ENCODE data around the gene ATP8A1. TPM values are rescaled to one million over a fixed set of nuclear protein-coding genes. Genes with fewer than 3 reads are reported as not detected.
A peak's percentile ranks its signal among the peaks of the same experiment; 100 is the strongest.

ATP8A1 gene
- total RNA-seq, 3 donors from 2014 or later: 8.1 to 14.8 (median 11.4) TPM

- Mint-ChIP-seq H3K4me1 (ENCODE audit: low read depth) (peaks cover 42% of the 10 kb centered on the region), H3K27me3 (ENCODE audit: low read depth) (no peaks in the 10 kb centered on the region), H3K9me3 (no peaks in the 10 kb centered on the region), H3K4me3 (no peak overlapping the region), H3K36me3 (ENCODE audit: insufficient read depth) (peaks cover 18% of the 10 kb centered on the region)
- ATAC-seq (no peak), DNase-seq (no peak)
Measured at GRCh38 chr4:42625329-42625728, 31.6 kb downstream of the ATP8A1 start.

GRCh38 chr4:42624551-42624950 lies 32.4 kb downstream of the ATP8A1 start:
- DNase-seq (no peak), ATAC-seq (no peak)
- Mint-ChIP-seq H3K27me3 (ENCODE audit: low read depth) (no peaks in the 10 kb centered on the region), H3K36me3 (ENCODE audit: insufficient read depth) (peaks cover 26% of the 10 kb centered on the region), H3K4me1 (ENCODE audit: low read depth) (peaks cover 36% of the 10 kb centered on the region), H3K4me3 (no peak overlapping the region), H3K9me3 (no peaks in the 10 kb centered on the region)

GRCh38 chr4:42618023-42618422 lies 38.9 kb downstream of the ATP8A1 start:
- H3K4me3 Mint-ChIP-seq: no peak overlapping the region
- no peaks in the 10 kb centered on the region for H3K4me1 Mint-ChIP-seq (ENCODE audit: low read depth)
- H3K36me3 Mint-ChIP-seq (ENCODE audit: insufficient read depth): peaks cover 50% of the 10 kb centered on the region
- no peaks in the 10 kb centered on the region for H3K27me3 Mint-ChIP-seq (ENCODE audit: low read depth)
- H3K9me3 Mint-ChIP-seq: no peaks in the 10 kb centered on the region
- DNase-seq (no peak), ATAC-seq (no peak)

- Mint-ChIP-seq H3K4me3 (no peak overlapping the region), H3K9me3 (no peaks in the 10 kb centered on the region), H3K27me3 (ENCODE audit: low read depth) (no peaks in the 10 kb centered on the region), H3K4me1 (ENCODE audit: low read depth) (peaks cover 1% of the 10 kb centered on the region), H3K36me3 (ENCODE audit: insufficient read depth) (peaks cover 54% of the 10 kb centered on the region)
- no peak for ATAC-seq
- no peak for DNase-seq
Measured at GRCh38 chr4:42617030-42617429, 39.9 kb downstream of the ATP8A1 start.

- H3K36me3 Mint-ChIP-seq (ENCODE audit: insufficient read depth): peaks cover 53% of the 10 kb centered on the region
- no peak overlapping the region for H3K4me3 Mint-ChIP-seq
- peaks cover 1% of the 10 kb centered on the region for H3K4me1 Mint-ChIP-seq (ENCODE audit: low read depth)
- DNase-seq: no peak
- H3K9me3 Mint-ChIP-seq: no peaks in the 10 kb centered on the region
- H3K27me3 Mint-ChIP-seq (ENCODE audit: low read depth): no peaks in the 10 kb centered on the region
- no peak for ATAC-seq
Measured at GRCh38 chr4:42616572-42616971, 40.3 kb downstream of the ATP8A1 start.

GRCh38 chr4:42615131-42615763 lies 41.7 kb downstream of the ATP8A1 start:
- H3K4me1 Mint-ChIP-seq (ENCODE audit: low read depth): peaks cover 1% of the 10 kb centered on the region
- ATAC-seq (no peak), DNase-seq (no peak)
- peaks cover 54% of the 10 kb centered on the region for H3K36me3 Mint-ChIP-seq (ENCODE audit: insufficient read depth)
- no peaks in the 10 kb centered on the region for H3K27me3 Mint-ChIP-seq (ENCODE audit: low read depth)
- no peaks in the 10 kb centered on the region for H3K9me3 Mint-ChIP-seq
- H3K4me3 Mint-ChIP-seq: no peak overlapping the region

- H3K4me1 Mint-ChIP-seq (ENCODE audit: low read depth): peaks cover 1% of the 10 kb centered on the region
Measured at GRCh38 chr4:42612898-42613297, 44.0 kb downstream of the ATP8A1 start.

GRCh38 chr4:42610941-42611340 lies 46.0 kb downstream of the ATP8A1 start:
- H3K36me3 Mint-ChIP-seq (ENCODE audit: insufficient read depth): peaks cover 40% of the 10 kb centered on the region
- DNase-seq: no peak
- H3K4me1 Mint-ChIP-seq (ENCODE audit: low read depth): peaks cover 1% of the 10 kb centered on the region
- ATAC-seq: no peak
- no peaks in the 10 kb centered on the region for H3K27me3 Mint-ChIP-seq (ENCODE audit: low read depth)
- no peak overlapping the region for H3K4me3 Mint-ChIP-seq
- H3K9me3 Mint-ChIP-seq: no peaks in the 10 kb centered on the region

More at GRCh38 chr4:42612898-42613297, 44.0 kb downstream of the ATP8A1 start:
- DNase-seq (no peak), ATAC-seq (no peak)
- H3K4me3 Mint-ChIP-seq: no peak overlapping the region
- no peaks in the 10 kb centered on the region for H3K27me3 Mint-ChIP-seq (ENCODE audit: low read depth)
- H3K36me3 Mint-ChIP-seq (ENCODE audit: insufficient read depth): peaks cover 48% of the 10 kb centered on the region
- no peaks in the 10 kb centered on the region for H3K9me3 Mint-ChIP-seq

GRCh38 chr4:42609051-42609450 lies 47.9 kb downstream of the ATP8A1 start:
- ATAC-seq: peak in 1 of 2 donors; percentile 54
- Mint-ChIP-seq H3K9me3 (no peaks in the 10 kb centered on the region), H3K36me3 (ENCODE audit: insufficient read depth) (peaks cover 37% of the 10 kb centered on the region), H3K27me3 (ENCODE audit: low read depth) (no peaks in the 10 kb centered on the region), H3K4me3 (no peak overlapping the region), H3K4me1 (ENCODE audit: low read depth) (peaks cover 1% of the 10 kb centered on the region)
- no peak for DNase-seq

- no peaks in the 10 kb centered on the region for H3K27me3 Mint-ChIP-seq (ENCODE audit: low read depth)
- peaks cover 1% of the 10 kb centered on the region for H3K4me1 Mint-ChIP-seq (ENCODE audit: low read depth)
- ATAC-seq: peak in 1 of 2 donors; percentile 32
- peaks cover 40% of the 10 kb centered on the region for H3K36me3 Mint-ChIP-seq (ENCODE audit: insufficient read depth)
- H3K4me3 Mint-ChIP-seq: no peak overlapping the region
- no peaks in the 10 kb centered on the region for H3K9me3 Mint-ChIP-seq
- DNase-seq: no peak
Measured at GRCh38 chr4:42608551-42608950, 48.4 kb downstream of the ATP8A1 start.

- peaks cover 37% of the 10 kb centered on the region for H3K36me3 Mint-ChIP-seq (ENCODE audit: insufficient read depth)
- no peaks in the 10 kb centered on the region for H3K4me1 Mint-ChIP-seq (ENCODE audit: low read depth)
- no peak for DNase-seq
- no peak overlapping the region for H3K4me3 Mint-ChIP-seq
- no peaks in the 10 kb centered on the region for H3K27me3 Mint-ChIP-seq (ENCODE audit: low read depth)
- ATAC-seq: no peak
- H3K9me3 Mint-ChIP-seq: no peaks in the 10 kb centered on the region
Measured at GRCh38 chr4:42607011-42607726, 49.7 kb downstream of the ATP8A1 start.

- DNase-seq: no peak
- no peak overlapping the region for H3K4me3 Mint-ChIP-seq
- H3K9me3 Mint-ChIP-seq: no peaks in the 10 kb centered on the region
- no peaks in the 10 kb centered on the region for H3K27me3 Mint-ChIP-seq (ENCODE audit: low read depth)
- no peaks in the 10 kb centered on the region for H3K4me1 Mint-ChIP-seq (ENCODE audit: low read depth)
- peaks cover 25% of the 10 kb centered on the region for H3K36me3 Mint-ChIP-seq (ENCODE audit: insufficient read depth)
- no peak for ATAC-seq
Measured at GRCh38 chr4:42605264-42605663, 51.6 kb downstream of the ATP8A1 start.

- Mint-ChIP-seq H3K4me3 (no peak overlapping the region), H3K36me3 (ENCODE audit: insufficient read depth) (peaks cover 14% of the 10 kb centered on the region), H3K4me1 (ENCODE audit: low read depth) (no peaks in the 10 kb centered on the region), H3K9me3 (no peaks in the 10 kb centered on the region), H3K27me3 (ENCODE audit: low read depth) (no peaks in the 10 kb centered on the region)
- ATAC-seq (no peak), DNase-seq (no peak)
Measured at GRCh38 chr4:42603862-42604261, 53.0 kb downstream of the ATP8A1 start.

GRCh38 chr4:42600578-42600977 lies 56.3 kb downstream of the ATP8A1 start:
- Mint-ChIP-seq H3K36me3 (ENCODE audit: insufficient read depth) (peaks cover 13% of the 10 kb centered on the region), H3K27me3 (ENCODE audit: low read depth) (no peaks in the 10 kb centered on the region), H3K9me3 (no peaks in the 10 kb centered on the region), H3K4me3 (no peak overlapping the region), H3K4me1 (ENCODE audit: low read depth) (no peaks in the 10 kb centered on the region)
- DNase-seq: no peak
- no peak for ATAC-seq

- peaks cover 4% of the 10 kb centered on the region for H3K36me3 Mint-ChIP-seq (ENCODE audit: insufficient read depth)
- DNase-seq: no peak
- no peak overlapping the region for H3K4me3 Mint-ChIP-seq
- H3K27me3 Mint-ChIP-seq (ENCODE audit: low read depth): no peaks in the 10 kb centered on the region
- no peaks in the 10 kb centered on the region for H3K9me3 Mint-ChIP-seq
- no peaks in the 10 kb centered on the region for H3K4me1 Mint-ChIP-seq (ENCODE audit: low read depth)
- no peak for ATAC-seq
Measured at GRCh38 chr4:42596918-42597317, 60.0 kb downstream of the ATP8A1 start.
